ENCODE measurements around the gene CRTC3.
A peak's percentile ranks its signal among the peaks of the same experiment; 100 is the strongest.

CRTC3 gene

GRCh38 chr15:90596943-90597342 is 67.2 kb downstream of the CRTC3 start:
- DNase-seq = no peak

- DNase-seq = no peak
Measured at GRCh38 chr15:90597577-90597976, 67.9 kb downstream of the CRTC3 start.

- no peak for DNase-seq
Measured at GRCh38 chr15:90598031-90598577, 68.4 kb downstream of the CRTC3 start.

- DNase-seq = no peak
Measured at GRCh38 chr15:90598679-90599078, 69.0 kb downstream of the CRTC3 start.

GRCh38 chr15:90599116-90599515 is 69.4 kb downstream of the CRTC3 start:
- DNase-seq = no peak

- no peak for DNase-seq
Measured at GRCh38 chr15:90599644-90600043, 69.9 kb downstream of the CRTC3 start.

- no peak for DNase-seq
Measured at GRCh38 chr15:90600954-90601353, 71.2 kb downstream of the CRTC3 start.

DNA sequence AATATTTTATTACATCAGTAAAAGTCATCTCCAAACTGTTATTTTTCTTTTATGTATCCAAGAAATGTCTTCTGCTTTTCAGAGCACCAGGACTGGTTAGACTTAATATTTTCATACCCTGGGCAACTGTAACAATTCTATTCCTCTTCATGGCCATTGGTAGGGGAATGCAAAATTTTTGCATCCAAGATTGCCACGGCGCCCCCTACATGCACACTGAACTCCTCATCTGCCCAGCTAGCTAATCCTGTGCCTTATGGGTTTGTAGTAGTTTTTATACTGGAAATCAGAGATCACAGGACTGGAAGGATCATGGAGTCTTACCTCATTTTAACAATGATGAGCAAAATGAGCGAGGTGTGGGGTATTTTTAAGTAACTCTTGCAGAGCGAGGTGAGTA is 74.2 kb downstream of the CRTC3 start:
- peak; percentile 36 for DNase-seq

DNA sequence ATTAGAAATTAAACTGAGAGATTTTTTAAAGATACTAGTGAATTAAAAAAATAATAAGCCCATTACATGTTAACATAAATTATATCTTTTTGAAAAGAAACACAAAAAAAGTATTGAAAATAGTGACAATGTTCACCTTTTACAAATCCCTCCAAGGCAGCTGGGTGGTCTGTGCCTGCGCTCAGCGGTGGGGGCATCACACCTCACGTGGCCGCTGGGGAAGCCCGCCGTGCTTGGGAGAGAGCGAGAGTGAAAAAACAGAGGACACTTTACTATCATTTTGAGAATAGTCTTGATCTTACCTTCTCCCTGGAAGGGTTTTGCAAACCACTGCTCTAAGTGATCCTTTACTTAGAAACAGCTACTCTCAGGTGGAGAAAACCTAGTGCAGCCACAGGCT is 76.9 kb downstream of the CRTC3 start:
- DNase-seq = no peak

DNA sequence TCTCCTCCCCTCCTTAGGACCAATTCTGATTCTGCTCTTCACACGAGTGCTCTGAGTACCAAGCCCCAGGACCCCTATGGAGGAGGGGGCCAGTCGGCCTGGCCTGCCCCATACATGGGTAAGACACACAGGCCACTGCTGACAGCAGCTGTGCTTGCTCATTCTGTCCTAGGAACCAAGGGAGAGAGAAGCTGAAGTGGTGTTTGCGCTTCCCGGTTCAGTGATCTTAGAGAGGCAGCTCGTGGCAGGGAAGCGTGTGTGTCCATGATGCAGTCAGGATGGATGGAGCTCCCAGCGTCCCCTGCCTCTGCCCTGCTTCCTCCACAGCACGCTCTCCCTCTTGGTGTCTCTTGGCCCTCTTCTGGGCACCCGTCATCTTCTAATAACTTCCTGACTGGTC is 77.6 kb downstream of the CRTC3 start:
- DNase-seq = no peak

DNA sequence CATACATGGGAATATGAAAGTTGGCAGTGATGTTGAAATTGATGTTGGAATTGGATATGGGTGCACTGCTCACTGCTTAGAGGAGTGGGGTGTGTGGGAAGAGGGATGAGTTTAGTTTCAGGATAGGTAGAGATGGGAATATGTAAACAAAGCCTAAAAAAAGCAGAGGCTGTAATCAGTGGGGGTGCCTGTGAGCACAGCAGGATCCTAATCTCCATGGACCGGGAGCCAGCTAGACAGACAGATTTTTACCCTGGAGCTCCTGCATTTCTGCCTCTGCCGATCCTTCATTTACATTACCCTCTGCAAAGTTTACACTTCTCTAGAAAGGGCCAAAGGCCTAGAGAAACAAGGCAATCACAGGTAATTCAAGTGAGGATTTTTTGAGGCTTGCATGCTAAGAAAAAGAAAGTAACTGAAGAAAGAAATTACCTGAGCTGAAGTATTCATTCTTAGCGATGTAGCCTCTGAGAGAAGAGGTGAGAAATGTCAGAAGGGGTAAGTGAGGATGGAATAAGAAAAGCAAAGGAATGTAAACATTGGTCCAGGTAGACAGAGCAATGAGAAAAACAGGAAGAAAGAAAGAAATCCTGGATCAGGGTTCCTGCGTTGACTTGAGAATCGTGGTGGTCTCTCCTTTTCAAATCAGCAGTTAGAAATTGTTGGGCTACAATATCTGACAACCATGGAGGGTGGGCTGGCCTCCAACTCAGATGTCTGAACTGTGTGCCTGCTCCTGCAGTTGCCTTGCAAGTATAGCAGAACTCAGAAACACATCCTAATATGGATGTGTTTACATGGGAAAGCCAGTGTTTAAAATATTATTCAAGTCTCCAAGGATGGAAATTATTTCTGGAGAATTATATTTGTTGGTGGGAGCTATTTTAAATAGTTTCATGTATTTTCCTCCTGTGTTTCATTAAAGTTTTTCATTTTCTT is 79.8 kb downstream of the CRTC3 start:
- no peak for DNase-seq

- DNase-seq = no peak
Measured at GRCh38 chr15:90610190-90610589, 80.5 kb downstream of the CRTC3 start.

GRCh38 chr15:90611157-90611556 is 81.4 kb downstream of the CRTC3 start:
- no peak for DNase-seq

DNA sequence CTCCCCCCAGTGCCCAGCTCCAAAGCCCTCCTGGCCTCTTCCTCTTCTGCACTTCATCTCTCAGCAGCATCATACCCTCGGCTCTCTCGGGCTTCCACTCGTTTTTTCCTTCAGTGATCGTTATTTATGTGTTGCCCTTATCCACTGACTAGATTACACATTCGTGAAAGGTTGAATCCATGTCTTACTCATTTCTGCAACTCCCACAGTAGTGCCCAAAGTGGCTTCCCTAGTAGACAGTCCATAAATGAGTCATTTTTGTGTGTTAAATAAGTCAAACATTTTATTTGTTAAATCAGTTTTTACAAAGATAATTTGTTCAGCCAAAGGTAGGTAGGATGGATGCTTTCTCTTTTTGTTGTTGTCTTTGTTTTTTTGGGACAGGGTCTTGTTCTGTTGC is 87.4 kb downstream of the CRTC3 start:
- no peak for DNase-seq

GRCh38 chr15:90617668-90618097 is 88.0 kb downstream of the CRTC3 start:
- no peak for DNase-seq

DNA sequence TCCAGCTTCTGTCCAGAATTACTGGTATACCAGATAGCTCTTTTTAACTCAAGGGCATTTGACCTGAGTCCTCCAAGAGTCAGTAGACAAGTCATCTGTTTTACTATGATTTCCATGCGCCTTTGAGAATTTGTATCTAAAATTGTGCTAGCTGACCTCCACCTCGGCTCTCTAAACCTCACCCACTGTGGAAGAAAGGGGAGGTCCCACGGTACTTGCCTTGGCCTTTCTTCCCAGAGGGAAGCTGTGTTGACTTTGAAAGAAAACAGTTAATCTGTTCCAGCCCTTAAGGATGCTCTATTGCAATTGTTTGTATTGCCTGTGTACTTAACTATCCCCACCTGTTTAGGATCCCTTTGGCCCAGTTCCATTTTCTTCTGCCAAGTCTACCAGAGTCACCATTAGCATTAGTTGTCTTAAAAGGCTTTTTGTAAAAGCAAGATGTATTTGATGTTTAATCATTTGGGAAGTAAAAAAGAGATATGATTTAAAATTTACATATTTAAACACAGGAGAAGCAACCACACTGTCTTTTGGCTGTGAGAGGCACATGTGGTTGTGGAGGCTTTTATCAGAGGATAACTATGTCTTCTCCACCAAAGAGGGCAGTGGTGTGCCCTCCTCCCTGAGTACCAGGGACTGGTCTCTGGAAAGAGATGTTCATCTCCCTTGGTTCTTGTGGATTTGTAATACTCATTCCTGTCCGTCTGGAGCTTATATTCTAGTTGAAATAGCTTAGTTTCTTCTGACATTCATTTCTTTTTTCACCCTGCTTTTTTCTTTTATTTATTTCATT is 88.8 kb downstream of the CRTC3 start:
- DNase-seq = no peak

DNA sequence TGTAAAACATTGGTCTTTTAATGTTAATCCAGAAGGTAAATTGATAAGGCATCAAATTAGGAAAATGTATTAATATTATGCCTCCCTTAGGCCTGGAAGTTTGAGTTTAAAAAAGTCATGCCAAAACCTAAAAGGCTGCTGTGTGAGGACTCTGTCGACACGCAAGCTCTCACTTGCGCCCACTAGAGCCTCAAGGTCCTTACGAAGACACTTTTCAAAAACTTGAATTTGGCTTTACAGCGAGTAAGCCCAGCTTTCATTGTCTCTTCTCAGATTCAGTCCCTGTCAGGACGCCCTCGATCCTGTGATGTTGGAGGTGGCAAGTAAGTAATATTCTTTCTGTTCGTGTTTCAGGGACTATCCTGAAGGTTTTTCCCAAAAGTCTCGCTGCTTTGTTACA is 89.7 kb downstream of the CRTC3 start:
- no peak for DNase-seq

DNA sequence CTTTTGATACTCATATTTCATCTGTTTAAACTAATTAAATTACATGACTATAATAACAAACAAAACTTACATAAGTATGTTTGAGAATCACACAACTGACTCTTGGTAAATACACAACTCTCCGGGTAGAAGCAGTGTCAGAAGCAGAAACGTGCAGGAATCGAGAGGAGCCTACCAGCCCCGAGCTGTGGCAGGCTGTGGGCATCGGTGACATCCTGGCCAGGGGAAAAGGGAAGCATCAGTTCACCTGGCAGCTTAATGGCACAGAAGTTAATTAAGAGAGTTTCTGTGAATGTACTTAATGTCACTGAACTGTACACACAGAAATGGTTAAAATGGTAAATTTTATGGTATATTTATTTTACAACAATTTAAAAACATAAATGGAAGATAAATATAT is 90.2 kb downstream of the CRTC3 start:
- no peak for DNase-seq

DNA sequence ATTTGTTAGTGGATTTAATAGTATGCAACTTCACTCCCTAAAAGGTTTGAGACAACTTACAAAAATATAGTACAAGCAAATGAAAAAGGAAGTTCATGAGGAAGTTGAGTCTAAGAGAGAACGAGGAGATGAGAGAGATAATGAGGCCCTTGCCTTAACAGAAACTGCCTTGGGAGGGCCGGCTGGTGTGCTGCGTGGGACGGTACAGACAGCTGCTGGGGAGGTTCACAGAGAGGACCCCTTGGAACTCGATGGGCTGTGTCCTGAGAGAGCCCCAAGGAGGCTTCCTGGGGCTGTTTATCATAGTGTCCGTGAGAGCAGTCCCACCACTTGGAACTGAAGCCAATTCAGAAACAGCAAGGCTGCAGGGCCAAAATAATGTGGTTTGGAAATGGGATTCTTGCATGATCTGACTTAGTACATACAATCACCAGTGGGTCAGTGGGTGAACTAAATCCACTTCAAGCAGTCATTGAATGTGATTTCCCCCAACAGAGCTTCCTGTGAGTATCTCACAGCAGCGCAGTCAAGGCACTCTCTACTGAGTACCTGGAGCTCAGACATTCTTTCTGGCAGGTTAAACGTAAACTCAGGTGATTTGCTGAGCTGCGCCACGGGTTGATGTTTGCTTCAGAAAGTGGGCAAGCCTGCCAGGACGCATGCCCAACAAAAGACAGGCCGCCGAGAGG is 90.8 kb downstream of the CRTC3 start:
- no peak for DNase-seq

DNA sequence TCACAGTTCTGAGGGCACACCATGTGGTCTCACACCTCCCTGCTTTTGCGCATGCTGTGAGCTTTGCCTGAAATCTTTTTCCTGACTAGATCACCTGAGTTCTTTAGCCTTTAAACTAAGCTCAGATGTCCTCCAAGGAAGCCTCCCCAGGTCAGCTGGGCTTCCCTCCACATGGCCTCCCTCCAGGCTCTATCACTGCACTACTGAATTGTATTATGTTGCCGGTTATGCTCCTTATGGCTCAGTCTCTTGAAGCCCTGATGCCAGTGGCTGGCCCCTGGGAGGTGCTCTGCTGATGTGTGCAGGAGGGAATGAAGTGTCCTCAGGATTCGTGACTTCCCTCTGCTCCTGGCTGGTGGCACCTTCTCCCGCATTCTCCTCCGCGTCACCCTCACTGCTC is 94.1 kb downstream of the CRTC3 start:
- no peak for DNase-seq

DNA sequence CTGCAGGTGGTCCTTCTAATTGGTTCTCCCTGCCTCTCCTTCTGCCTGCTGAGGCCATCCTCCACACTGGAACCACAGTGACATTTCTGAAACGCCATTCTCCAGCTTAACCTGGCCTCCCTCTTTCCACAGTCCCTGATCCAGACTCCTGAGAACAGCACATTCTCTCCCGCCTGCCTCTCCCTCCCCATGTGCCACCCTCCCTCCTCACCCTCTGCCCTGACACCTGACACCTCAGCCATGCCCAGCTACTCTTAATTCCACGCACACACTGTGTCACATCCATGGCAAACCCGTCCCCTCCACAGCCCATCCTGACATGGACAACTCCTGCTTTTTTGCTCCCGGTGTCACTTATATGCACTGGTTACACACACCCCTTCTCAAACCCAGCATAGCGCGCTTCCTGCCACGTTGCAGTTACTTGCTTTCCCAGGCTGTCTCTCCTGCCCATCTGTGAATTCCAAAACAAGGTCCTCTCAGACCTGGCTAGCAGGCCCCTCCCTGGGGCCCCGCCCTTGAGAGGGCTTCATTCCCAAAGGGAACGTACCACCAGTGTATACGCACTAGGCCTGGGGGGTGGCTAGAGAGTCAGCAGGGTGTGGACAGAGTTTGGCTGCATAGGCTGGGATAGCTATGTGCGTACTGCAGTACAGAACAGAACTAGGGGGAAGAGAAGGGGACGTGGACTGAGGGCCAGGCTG is 94.7 kb downstream of the CRTC3 start:
- DNase-seq = no peak

GRCh38 chr15:90625037-90625436 is 95.3 kb downstream of the CRTC3 start:
- DNase-seq = no peak

GRCh38 chr15:90629217-90629616 is 99.5 kb downstream of the CRTC3 start:
- DNase-seq = no peak

Measured in activated naive CD4-positive, alpha-beta T cell treated with anti-CD3 and anti-CD28 coated beads, Interleukin-2, amount 50 U/mL, for 16 hours (primary cell).